Measurements from ENCODE around the gene GTF2I. TPM values are rescaled to one million over a fixed set of nuclear protein-coding genes. Genes with fewer than 3 reads are reported as not detected.

The GTF2I gene
- total and polyA plus RNA-seq, 4 donors = 27.4 to 97.9 (median 65.8) TPM

DNA sequence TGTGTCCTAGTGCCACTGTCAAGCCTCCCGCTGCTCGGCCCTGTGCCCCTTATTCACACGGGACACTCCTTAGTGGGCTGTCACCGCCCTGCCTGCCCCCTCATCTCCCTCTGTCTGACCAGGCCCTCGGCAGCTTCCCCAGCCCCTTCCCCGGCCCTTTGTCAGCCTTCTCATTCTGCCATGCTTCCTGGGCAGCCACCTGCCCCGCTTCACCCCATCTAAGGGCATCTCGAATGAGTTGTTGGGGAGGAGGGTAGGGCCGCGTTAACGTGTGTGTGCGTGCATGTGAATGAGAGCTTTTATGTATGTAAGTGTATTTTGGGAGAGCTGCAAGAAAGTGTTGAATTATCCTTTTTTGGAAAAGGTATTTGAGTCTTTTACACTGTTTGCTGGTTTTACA is 49.7 kb downstream of the GTF2I start:
- Histone ChIP-seq H3K27ac (ENCODE audit: low read depth in 1 of 2, low read length in 2 of 2) (no peak overlapping the region), H3K4me1 (ENCODE audit: control insufficient read depth in 4 of 4, insufficient read depth in 4 of 4, low read length in 3 of 4) (peaks cover 2 to 32% (median 26%) of the 10 kb centered on the region in 4 donors), H3K27me3 (ENCODE audit: control insufficient read depth in 4 of 4, insufficient read depth in 4 of 4, low read length in 3 of 4) (no peaks in the 10 kb centered on the region), H3K36me3 (ENCODE audit: control insufficient read depth in 4 of 4, insufficient read depth in 3 of 4, low read depth in 1 of 4, low read length in 3 of 4) (peaks cover 9 to 43% (median 20%) of the 10 kb centered on the region in 4 donors), H3K4me3 (ENCODE audit: low read depth in 1 of 3, low read length in 3 of 3) (no peak overlapping the region), H3K9ac (ENCODE audit: low read depth in 1 of 2, low read length in 2 of 2) (no peak overlapping the region), H3K9me3 (ENCODE audit: control insufficient read depth in 4 of 4, low read length in 3 of 4) (no peaks in the 10 kb centered on the region)
- TF ChIP-seq GABPA (IDR thresholded peaks at IDR 0.05 in 1 of 2, conservative IDR thresholded peaks at IDR 0.05 in 1 of 2) (no peak), HNF4G (IDR thresholded peaks at IDR 0.05) (no peak), JUND (IDR thresholded peaks at IDR 0.05) (no peak), SP1 (IDR thresholded peaks at IDR 0.05) (no peak), TAF1 (conservative IDR thresholded peaks at IDR 0.05) (no peak), HNF4A (conservative IDR thresholded peaks at IDR 0.05) (no peak), FOXA1 (IDR thresholded peaks at IDR 0.05) (no peak), YY1 (IDR thresholded peaks at IDR 0.05) (no peak)
- TF ChIP-seq, protein P1, sequence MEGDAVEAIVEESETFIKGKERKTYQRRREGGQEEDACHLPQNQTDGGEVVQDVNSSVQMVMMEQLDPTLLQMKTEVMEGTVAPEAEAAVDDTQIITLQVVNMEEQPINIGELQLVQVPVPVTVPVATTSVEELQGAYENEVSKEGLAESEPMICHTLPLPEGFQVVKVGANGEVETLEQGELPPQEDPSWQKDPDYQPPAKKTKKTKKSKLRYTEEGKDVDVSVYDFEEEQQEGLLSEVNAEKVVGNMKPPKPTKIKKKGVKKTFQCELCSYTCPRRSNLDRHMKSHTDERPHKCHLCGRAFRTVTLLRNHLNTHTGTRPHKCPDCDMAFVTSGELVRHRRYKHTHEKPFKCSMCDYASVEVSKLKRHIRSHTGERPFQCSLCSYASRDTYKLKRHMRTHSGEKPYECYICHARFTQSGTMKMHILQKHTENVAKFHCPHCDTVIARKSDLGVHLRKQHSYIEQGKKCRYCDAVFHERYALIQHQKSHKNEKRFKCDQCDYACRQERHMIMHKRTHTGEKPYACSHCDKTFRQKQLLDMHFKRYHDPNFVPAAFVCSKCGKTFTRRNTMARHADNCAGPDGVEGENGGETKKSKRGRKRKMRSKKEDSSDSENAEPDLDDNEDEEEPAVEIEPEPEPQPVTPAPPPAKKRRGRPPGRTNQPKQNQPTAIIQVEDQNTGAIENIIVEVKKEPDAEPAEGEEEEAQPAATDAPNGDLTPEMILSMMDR (IDR thresholded peaks at IDR 0.05; ENCODE audit: low read depth, low read length, missing input control) = no peak
- 94% methylated on average over 12 of the region's 12 CpGs for WGBS
- DNase-seq (ENCODE audit: low spot score) = no peak

DNA sequence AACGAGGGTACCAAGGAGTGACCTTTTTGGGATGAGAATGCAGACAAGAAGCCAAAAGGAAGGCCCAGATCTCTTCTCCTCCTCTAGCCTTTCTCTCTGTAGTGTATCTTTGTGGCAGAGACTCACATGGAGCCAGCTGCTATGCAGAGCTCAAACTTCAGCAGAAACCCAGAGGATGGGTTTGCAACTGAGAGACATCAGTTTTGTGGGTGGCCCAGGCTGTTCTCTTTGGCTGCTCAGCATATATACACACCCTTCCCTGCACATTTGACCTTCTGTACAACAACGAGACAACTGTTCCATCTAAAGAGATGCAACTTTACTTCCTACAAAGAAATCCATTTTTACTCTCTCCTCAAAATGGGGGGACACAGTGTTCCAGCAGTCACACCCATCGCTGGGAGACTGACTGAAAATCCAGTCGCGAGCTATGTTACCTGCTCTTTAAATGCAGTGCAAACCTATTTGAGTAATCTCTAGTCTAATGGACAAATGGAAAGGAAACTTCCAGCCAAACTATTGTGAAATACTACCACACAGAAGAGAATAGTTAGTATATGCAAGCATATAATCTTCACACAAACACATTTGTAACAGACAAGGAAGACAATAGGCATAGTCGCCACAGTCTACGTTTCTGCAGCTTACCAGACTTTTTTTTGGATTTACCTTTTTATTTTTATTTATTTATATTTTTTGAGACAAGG is 51.2 kb downstream of the GTF2I start:
- no peak overlapping the region for H3K4me3 ChIP-seq (ENCODE audit: low read depth in 1 of 3, low read length in 3 of 3)
- TF ChIP-seq HNF4A (conservative IDR thresholded peaks at IDR 0.05) (peak in 1 of 2 donors; percentile 37), YY1 (IDR thresholded peaks at IDR 0.05) (peak; percentile 32), RXRA (IDR thresholded peaks at IDR 0.05) (no peak), RAD21 (IDR thresholded peaks at IDR 0.05) (peak in 1 of 2 donors; percentile 21)
- H3K4me1 ChIP-seq (ENCODE audit: control insufficient read depth in 4 of 4, insufficient read depth in 4 of 4, low read length in 3 of 4) = peaks cover 2 to 32% (median 26%) of the 10 kb centered on the region in 4 donors
- H3K9ac ChIP-seq (ENCODE audit: low read depth in 1 of 2, low read length in 2 of 2) = no peak overlapping the region
- DNase-seq (ENCODE audit: low spot score) = no peak
- H3K27me3 ChIP-seq (ENCODE audit: control insufficient read depth in 4 of 4, insufficient read depth in 4 of 4, low read length in 3 of 4) = no peaks in the 10 kb centered on the region
- WGBS = 59% methylated on average over 7 of the region's 7 CpGs
- H3K36me3 ChIP-seq (ENCODE audit: control insufficient read depth in 4 of 4, insufficient read depth in 3 of 4, low read depth in 1 of 4, low read length in 3 of 4) = peaks cover 8 to 46% (median 21%) of the 10 kb centered on the region in 4 donors
- H3K9me3 ChIP-seq (ENCODE audit: control insufficient read depth in 4 of 4, low read length in 3 of 4) = peaks cover 0 to 5% (median 1%) of the 10 kb centered on the region in 4 donors
- no peak overlapping the region for H3K27ac ChIP-seq (ENCODE audit: low read depth in 1 of 2, low read length in 2 of 2)

DNA sequence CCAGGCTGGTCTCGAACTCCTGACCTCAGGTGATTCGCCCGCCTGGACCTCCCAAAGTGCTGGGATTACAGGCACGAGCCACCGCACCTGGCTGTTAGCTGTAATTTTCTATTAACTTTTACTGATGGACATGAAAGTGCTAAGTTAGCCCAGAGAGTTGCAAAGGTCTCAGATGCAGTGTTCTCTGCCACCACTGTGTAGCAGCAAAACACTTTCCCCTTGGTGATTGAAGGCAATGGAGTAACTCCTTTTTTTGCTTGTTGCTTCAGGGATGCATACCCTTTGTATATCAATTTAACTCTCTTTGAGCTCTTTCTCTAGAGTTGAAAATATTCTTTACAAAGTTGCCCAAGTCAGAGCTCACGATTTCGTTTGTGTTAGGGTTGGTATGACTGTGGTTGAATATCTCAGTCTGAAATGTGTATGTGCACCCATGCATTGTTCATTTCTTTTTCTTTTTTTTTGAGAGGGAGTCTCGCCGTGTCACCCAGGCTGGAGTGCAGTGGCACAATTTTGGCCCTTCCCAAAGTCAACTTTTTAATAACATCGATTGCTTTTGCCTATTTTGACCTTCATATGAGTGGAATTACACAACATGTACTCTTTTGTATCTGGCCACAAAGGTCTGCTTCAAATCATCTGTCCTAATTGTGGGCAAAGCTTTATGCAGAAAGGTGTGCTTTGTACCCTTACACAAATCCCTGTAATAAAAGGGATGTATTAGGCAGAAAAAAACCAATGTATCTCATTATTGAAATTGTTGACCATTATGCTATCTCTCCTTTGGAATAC is 52.6 kb downstream of the GTF2I start:
- Histone ChIP-seq H3K4me3 (ENCODE audit: low read depth in 1 of 3, low read length in 3 of 3) (no peak overlapping the region), H3K27me3 (ENCODE audit: control insufficient read depth in 4 of 4, insufficient read depth in 4 of 4, low read length in 3 of 4) (no peaks in the 10 kb centered on the region), H3K9me3 (ENCODE audit: control insufficient read depth in 4 of 4, low read length in 3 of 4) (peaks cover 0 to 5% (median 1%) of the 10 kb centered on the region in 4 donors), H3K4me1 (ENCODE audit: control insufficient read depth in 4 of 4, insufficient read depth in 4 of 4, low read length in 3 of 4) (peaks cover 2 to 42% (median 34%) of the 10 kb centered on the region in 4 donors), H3K9ac (ENCODE audit: low read depth in 1 of 2, low read length in 2 of 2) (peak overlapping the region in 1 of 2 donors; percentile 2), H3K27ac (ENCODE audit: low read depth in 1 of 2, low read length in 2 of 2) (peak overlapping the region; percentile 40 to 67), H3K36me3 (ENCODE audit: control insufficient read depth in 4 of 4, insufficient read depth in 3 of 4, low read depth in 1 of 4, low read length in 3 of 4) (peaks cover 8 to 41% (median 19%) of the 10 kb centered on the region in 4 donors)
- DNase-seq (ENCODE audit: low spot score) = no peak
- 37% methylated on average over 10 of the region's 10 CpGs for WGBS
- TF ChIP-seq YY1 (IDR thresholded peaks at IDR 0.05) = peak; percentile 63
- TF ChIP-seq, protein P1 (IDR thresholded peaks at IDR 0.05; ENCODE audit: low read depth, low read length, missing input control) = peak; percentile 46
- TF ChIP-seq HNF4G (IDR thresholded peaks at IDR 0.05) = peak; percentile 72
- TF ChIP-seq SP1 (IDR thresholded peaks at IDR 0.05) = peak; percentile 63
- no peak for TF ChIP-seq EGR1 (IDR thresholded peaks at IDR 0.05; ENCODE audit: low read depth in 2 of 2)
- no peak for TF ChIP-seq GABPA (IDR thresholded peaks at IDR 0.05 in 1 of 2, conservative IDR thresholded peaks at IDR 0.05 in 1 of 2)
- TF ChIP-seq, protein P2, sequence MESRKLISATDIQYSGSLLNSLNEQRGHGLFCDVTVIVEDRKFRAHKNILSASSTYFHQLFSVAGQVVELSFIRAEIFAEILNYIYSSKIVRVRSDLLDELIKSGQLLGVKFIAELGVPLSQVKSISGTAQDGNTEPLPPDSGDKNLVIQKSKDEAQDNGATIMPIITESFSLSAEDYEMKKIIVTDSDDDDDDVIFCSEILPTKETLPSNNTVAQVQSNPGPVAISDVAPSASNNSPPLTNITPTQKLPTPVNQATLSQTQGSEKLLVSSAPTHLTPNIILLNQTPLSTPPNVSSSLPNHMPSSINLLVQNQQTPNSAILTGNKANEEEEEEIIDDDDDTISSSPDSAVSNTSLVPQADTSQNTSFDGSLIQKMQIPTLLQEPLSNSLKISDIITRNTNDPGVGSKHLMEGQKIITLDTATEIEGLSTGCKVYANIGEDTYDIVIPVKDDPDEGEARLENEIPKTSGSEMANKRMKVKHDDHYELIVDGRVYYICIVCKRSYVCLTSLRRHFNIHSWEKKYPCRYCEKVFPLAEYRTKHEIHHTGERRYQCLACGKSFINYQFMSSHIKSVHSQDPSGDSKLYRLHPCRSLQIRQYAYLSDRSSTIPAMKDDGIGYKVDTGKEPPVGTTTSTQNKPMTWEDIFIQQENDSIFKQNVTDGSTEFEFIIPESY (IDR thresholded peaks at IDR 0.05) = peak; percentile 61
- TF ChIP-seq, protein P3, sequence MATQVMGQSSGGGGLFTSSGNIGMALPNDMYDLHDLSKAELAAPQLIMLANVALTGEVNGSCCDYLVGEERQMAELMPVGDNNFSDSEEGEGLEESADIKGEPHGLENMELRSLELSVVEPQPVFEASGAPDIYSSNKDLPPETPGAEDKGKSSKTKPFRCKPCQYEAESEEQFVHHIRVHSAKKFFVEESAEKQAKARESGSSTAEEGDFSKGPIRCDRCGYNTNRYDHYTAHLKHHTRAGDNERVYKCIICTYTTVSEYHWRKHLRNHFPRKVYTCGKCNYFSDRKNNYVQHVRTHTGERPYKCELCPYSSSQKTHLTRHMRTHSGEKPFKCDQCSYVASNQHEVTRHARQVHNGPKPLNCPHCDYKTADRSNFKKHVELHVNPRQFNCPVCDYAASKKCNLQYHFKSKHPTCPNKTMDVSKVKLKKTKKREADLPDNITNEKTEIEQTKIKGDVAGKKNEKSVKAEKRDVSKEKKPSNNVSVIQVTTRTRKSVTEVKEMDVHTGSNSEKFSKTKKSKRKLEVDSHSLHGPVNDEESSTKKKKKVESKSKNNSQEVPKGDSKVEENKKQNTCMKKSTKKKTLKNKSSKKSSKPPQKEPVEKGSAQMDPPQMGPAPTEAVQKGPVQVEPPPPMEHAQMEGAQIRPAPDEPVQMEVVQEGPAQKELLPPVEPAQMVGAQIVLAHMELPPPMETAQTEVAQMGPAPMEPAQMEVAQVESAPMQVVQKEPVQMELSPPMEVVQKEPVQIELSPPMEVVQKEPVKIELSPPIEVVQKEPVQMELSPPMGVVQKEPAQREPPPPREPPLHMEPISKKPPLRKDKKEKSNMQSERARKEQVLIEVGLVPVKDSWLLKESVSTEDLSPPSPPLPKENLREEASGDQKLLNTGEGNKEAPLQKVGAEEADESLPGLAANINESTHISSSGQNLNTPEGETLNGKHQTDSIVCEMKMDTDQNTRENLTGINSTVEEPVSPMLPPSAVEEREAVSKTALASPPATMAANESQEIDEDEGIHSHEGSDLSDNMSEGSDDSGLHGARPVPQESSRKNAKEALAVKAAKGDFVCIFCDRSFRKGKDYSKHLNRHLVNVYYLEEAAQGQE (IDR thresholded peaks at IDR 0.05) = peak; percentile 33
- TF ChIP-seq JUND (IDR thresholded peaks at IDR 0.05) = peak in 1 of 2 donors; percentile 48
